ENCODE results near the gene SQOR.
A peak's percentile ranks its signal among the peaks of the same experiment; 100 is the strongest.

- TF ChIP-seq EZH2 (IDR thresholded peaks at IDR 0.05; ENCODE audit: borderline replicate concordance, insufficient read depth, low read depth, low read length, poor library complexity, severe bottlenecking), result no peak
- TF ChIP-seq CTCF (IDR thresholded peaks at IDR 0.05), result peak; percentile 77
Observed at GRCh38 chr15:45611305-45611704, 23.5 kb upstream of the SQOR start.
